ENCODE measurements around the gene JMJD8. TPM values are rescaled to one million over a fixed set of nuclear protein-coding genes. Genes with fewer than 3 reads are reported as not detected.

JMJD8 gene
- total and polyA plus RNA-seq, 2 experiments from 2014 or later, result 48.5 to 82.5 TPM

DNA sequence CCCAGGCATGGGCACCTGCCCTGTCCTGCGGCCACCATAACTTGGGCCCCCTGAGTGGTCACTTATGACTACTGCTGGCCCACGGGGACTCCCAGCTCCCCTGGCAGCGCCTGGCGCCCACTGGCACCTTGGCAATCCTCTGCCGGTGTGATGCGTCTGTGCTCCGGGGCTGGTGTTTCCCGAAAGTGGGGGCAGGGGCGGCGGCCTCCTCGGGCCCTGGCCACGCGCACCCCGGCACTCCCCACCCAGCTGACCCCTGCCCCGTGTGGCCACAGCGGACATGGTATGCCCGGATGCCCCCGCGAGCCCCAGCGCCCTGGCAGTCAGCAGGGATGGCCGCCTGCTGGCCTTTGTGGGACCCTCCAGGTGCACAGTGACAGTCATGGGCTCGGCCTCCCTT, 26.6 kb downstream of the JMJD8 start:
- Histone ChIP-seq H3K4me3 (no peak overlapping the region), H3K4me1 (ENCODE audit: insufficient read depth) (no peaks in the 10 kb centered on the region), H3K36me3 (ENCODE audit: insufficient read depth) (no peaks in the 10 kb centered on the region), H4K20me1 (replicated peaks; ENCODE audit: insufficient read depth) (no peaks in the 10 kb centered on the region), H3K9me2 (ENCODE audit: insufficient read depth) (no peaks in the 10 kb centered on the region), H2AFZ (no peak overlapping the region), H3K4me2 (no peak overlapping the region), H3F3A (replicated peaks; ENCODE audit: low read depth) (0 out of 2 replicates have a peak, but pooled peaks cover 2% of the 10 kb centered on the region), H3K27me3 (ENCODE audit: insufficient read depth) (no peaks in the 10 kb centered on the region), H3K79me2 (replicated peaks; ENCODE audit: insufficient read depth) (no peaks in the 10 kb centered on the region), H3K27ac (ENCODE audit: low read depth) (no peak overlapping the region)
- H3K36me3 Mint-ChIP-seq (ENCODE audit: low read depth), result no peaks in the 10 kb centered on the region; the same call in 2 of the 3 replicates
- ATAC-seq, result no peak
- no peaks in the 10 kb centered on the region for H3K4me1 Mint-ChIP-seq
- no peak overlapping the region for H3K4me3 Mint-ChIP-seq
- no peak for DNase-seq (ENCODE audit: low spot score)
- peaks cover 2% of the 10 kb centered on the region for H3K27me3 Mint-ChIP-seq (ENCODE audit: insufficient read depth, low read depth, poor library complexity)
- no peaks in the 10 kb centered on the region for H3K9me3 Mint-ChIP-seq
- no peak overlapping the region for H3K27ac Mint-ChIP-seq
- TF ChIP-seq ZNF114 (CRISPR knock-in tag; IDR thresholded peaks at IDR 0.05) (no peak), CREB1 (CRISPR knock-in tag; IDR thresholded peaks at IDR 0.05; ENCODE audit: low read depth) (no peak), POLR2AphosphoS5 (IDR thresholded peaks at IDR 0.05; ENCODE audit: low read depth) (no peak), ZNF331 (CRISPR knock-in tag; IDR thresholded peaks at IDR 0.05; ENCODE audit: low read depth) (no peak)
- TF ChIP-seq, protein P1, sequence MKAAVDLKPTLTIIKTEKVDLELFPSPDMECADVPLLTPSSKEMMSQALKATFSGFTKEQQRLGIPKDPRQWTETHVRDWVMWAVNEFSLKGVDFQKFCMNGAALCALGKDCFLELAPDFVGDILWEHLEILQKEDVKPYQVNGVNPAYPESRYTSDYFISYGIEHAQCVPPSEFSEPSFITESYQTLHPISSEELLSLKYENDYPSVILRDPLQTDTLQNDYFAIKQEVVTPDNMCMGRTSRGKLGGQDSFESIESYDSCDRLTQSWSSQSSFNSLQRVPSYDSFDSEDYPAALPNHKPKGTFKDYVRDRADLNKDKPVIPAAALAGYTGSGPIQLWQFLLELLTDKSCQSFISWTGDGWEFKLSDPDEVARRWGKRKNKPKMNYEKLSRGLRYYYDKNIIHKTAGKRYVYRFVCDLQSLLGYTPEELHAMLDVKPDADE (IDR thresholded peaks at IDR 0.05), result no peak
- TF ChIP-seq, protein P2, sequence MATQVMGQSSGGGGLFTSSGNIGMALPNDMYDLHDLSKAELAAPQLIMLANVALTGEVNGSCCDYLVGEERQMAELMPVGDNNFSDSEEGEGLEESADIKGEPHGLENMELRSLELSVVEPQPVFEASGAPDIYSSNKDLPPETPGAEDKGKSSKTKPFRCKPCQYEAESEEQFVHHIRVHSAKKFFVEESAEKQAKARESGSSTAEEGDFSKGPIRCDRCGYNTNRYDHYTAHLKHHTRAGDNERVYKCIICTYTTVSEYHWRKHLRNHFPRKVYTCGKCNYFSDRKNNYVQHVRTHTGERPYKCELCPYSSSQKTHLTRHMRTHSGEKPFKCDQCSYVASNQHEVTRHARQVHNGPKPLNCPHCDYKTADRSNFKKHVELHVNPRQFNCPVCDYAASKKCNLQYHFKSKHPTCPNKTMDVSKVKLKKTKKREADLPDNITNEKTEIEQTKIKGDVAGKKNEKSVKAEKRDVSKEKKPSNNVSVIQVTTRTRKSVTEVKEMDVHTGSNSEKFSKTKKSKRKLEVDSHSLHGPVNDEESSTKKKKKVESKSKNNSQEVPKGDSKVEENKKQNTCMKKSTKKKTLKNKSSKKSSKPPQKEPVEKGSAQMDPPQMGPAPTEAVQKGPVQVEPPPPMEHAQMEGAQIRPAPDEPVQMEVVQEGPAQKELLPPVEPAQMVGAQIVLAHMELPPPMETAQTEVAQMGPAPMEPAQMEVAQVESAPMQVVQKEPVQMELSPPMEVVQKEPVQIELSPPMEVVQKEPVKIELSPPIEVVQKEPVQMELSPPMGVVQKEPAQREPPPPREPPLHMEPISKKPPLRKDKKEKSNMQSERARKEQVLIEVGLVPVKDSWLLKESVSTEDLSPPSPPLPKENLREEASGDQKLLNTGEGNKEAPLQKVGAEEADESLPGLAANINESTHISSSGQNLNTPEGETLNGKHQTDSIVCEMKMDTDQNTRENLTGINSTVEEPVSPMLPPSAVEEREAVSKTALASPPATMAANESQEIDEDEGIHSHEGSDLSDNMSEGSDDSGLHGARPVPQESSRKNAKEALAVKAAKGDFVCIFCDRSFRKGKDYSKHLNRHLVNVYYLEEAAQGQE (IDR thresholded peaks at IDR 0.05; ENCODE audit: unreplicated experiment), result no peak
- TF ChIP-seq, protein P3, sequence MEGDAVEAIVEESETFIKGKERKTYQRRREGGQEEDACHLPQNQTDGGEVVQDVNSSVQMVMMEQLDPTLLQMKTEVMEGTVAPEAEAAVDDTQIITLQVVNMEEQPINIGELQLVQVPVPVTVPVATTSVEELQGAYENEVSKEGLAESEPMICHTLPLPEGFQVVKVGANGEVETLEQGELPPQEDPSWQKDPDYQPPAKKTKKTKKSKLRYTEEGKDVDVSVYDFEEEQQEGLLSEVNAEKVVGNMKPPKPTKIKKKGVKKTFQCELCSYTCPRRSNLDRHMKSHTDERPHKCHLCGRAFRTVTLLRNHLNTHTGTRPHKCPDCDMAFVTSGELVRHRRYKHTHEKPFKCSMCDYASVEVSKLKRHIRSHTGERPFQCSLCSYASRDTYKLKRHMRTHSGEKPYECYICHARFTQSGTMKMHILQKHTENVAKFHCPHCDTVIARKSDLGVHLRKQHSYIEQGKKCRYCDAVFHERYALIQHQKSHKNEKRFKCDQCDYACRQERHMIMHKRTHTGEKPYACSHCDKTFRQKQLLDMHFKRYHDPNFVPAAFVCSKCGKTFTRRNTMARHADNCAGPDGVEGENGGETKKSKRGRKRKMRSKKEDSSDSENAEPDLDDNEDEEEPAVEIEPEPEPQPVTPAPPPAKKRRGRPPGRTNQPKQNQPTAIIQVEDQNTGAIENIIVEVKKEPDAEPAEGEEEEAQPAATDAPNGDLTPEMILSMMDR (conservative IDR thresholded peaks at IDR 0.05; ENCODE audit: low read depth in 2 of 2), result no peak

DNA sequence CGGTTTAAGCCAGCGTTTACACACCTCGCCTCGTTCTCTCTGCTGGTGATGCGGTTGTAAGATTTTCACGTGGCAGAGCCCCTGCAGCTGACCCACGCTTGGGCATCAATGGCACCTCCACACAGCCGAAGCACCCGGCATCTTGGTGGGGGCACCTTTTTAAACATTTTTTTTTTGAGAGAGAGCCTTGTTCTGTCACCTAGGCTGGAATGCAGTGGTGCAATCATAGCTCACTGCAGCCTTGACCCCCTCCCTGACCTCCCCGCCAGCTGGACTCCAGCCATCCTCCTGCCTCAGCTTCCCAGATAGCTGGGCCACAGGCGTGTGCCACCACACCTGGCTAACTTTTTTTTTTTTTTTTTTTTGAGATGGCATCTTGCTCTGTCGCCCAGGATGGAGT, 30.1 kb downstream of the JMJD8 start:
- no peak for TF ChIP-seq ZNF331 (CRISPR knock-in tag; IDR thresholded peaks at IDR 0.05; ENCODE audit: low read depth)
- TF ChIP-seq, protein P2 (IDR thresholded peaks at IDR 0.05; ENCODE audit: unreplicated experiment), result no peak
- TF ChIP-seq, protein P1 (IDR thresholded peaks at IDR 0.05), result no peak
- Histone ChIP-seq H3F3A (replicated peaks; ENCODE audit: low read depth) (0 out of 2 replicates have a peak, but pooled peaks cover 2% of the 10 kb centered on the region), H3K36me3 (ENCODE audit: insufficient read depth) (no peaks in the 10 kb centered on the region), H3K4me1 (ENCODE audit: insufficient read depth) (no peaks in the 10 kb centered on the region; the same call in 1 of the 2 replicates), H3K27ac (ENCODE audit: low read depth) (no peak overlapping the region), H4K20me1 (replicated peaks; ENCODE audit: insufficient read depth) (no peaks in the 10 kb centered on the region), H2AFZ (no peak overlapping the region), H3K79me2 (replicated peaks; ENCODE audit: insufficient read depth) (no peaks in the 10 kb centered on the region), H3K4me3 (no peak overlapping the region), H3K4me2 (no peak overlapping the region), H3K27me3 (ENCODE audit: insufficient read depth) (no peaks in the 10 kb centered on the region), H3K9me2 (ENCODE audit: insufficient read depth) (no peaks in the 10 kb centered on the region)
- ATAC-seq (no peak), DNase-seq (ENCODE audit: low spot score) (no peak)
- Mint-ChIP-seq H3K36me3 (ENCODE audit: low read depth) (no peaks in the 10 kb centered on the region; the same call in 2 of the 3 replicates), H3K4me1 (no peaks in the 10 kb centered on the region), H3K27me3 (ENCODE audit: insufficient read depth, low read depth, poor library complexity) (peaks cover 2% of the 10 kb centered on the region), H3K27ac (no peak overlapping the region), H3K4me3 (no peak overlapping the region), H3K9me3 (no peaks in the 10 kb centered on the region)
